HL-60/S4 treated with phorbol 12-myristate 13-acetate at 8.2 ng/mL for 4 days and 3 days (cell line): ENCODE data around the gene AXIN1.
"Not testable (repeated sequence)": the region's sequence is repeated elsewhere in the genome, so short reads cannot be mapped to it uniquely, and the experiment has no call there.

Experiments used
- in situ Hi-C: fragments of 300-500 bp; cut with MboI; formaldehyde crosslinking; loops from 2 replicates; pipeline ENCODE4 v1.15.0; 2022; ENCODE audit warnings: low sequenced_read_pairs

Gene AXIN1

GRCh38 chr16:356741-357140, 4.2 kb upstream of the AXIN1 start:
- in situ Hi-C loops: loop anchor here (10.0 kb wide), 1 partner anchor 132 kb away; the partner anchor contains the start of gene LUC7L

DNA sequence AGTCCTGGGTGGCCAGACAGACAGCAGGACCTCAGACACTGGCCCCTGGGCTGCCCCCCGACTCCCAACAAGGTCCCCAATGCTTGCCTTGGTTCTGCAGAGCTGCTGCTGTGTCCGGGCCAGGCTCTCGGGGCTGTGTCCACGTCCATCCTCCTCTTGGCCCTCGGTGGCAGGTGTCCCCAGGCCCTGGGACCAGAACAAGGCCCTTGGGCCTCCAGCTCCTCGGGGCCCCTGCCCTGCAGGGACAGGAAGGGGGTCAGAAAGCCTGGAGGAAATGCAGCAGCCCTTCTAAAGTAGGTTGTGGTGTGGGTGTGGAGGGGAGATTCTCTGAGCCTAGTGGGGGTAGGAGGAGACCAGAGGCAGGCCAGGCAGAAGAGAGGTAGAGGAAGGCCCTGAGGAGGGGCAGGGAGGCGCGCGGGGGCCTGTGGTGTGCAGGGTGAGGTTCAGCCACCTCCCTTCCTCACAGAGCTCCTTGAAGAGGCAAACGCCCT, 2.5 kb upstream of the AXIN1 start:
- in situ Hi-C loops: loop anchor here (10.0 kb wide), 1 partner anchor 130 kb away; the partner anchor contains the start of gene LUC7L

- in situ Hi-C loops: loop anchor here (10.0 kb wide), 1 partner anchor 130 kb away; the partner anchor contains the start of gene LUC7L
Observed at GRCh38 chr16:354291-354881, 1.9 kb upstream of the AXIN1 start.

GRCh38 chr16:353404-354290, 1.1 kb upstream of the AXIN1 start:
- in situ Hi-C loops: loop anchor here (10.0 kb wide), 1 partner anchor 129 kb away; the partner anchor contains the start of gene LUC7L

DNA sequence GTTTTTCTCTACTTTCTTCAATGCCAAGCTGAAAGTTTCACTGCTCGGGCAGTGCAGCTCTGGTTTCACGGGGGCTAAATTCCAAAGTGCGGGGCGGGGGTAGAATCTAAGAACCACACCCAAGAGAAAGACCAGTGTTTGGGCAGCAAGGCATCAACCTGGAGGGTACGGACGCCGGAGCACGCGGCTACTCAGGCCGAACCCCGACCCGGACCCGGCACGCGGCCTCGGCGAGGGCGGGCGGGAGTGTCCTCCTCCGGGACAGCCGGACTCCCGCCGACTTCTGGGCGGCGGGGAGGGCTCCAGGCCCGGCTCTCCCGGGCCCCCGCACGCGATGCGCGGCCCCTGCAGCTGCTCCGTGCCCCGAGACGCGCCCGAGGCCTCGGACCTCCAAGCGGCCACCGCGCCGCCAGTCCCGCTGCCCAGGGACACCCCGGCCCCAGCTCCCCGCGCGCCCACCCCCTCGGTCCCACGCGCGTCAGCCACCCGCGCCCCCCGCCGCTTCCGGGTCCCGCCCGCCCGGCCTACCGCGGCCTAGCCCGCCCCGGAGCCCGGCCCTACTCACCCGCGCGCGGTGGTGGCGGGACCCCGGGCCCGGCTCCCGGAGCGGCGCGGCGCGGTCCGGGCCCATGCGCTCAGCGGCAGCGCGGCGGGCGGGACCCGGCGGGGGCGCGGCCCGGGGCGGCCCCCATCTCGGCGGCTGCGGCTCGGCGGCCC, 561 bp downstream of the AXIN1 start:
- in situ Hi-C loops: loop anchor here (10.0 kb wide), 1 partner anchor 127 kb away; the partner anchor contains the start of gene LUC7L

DNA sequence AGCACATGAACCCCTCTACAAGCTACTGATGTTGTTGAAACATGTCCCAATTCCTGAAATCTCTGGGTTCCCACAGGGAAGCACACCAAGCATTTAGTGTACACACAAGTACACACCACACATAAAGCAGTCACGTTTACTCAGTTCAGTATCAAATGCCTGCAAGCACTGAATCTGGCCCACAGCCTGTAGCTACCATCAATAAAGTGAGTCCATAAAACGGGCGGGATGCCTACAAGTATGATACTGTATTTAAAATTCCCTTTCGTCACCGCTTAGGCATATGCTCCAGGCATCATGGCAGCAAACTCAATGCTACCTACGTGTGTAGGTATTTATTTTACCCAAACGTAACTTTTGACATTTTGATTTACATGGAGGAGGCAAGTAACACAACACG, 2.3 kb downstream of the AXIN1 start:
- in situ Hi-C loops: loop anchor here (10.0 kb wide), 1 partner anchor 125 kb away; the partner anchor contains the start of gene LUC7L

GRCh38 chr16:349211-349610, 3.3 kb downstream of the AXIN1 start:
- in situ Hi-C loops: no loop called here

DNA sequence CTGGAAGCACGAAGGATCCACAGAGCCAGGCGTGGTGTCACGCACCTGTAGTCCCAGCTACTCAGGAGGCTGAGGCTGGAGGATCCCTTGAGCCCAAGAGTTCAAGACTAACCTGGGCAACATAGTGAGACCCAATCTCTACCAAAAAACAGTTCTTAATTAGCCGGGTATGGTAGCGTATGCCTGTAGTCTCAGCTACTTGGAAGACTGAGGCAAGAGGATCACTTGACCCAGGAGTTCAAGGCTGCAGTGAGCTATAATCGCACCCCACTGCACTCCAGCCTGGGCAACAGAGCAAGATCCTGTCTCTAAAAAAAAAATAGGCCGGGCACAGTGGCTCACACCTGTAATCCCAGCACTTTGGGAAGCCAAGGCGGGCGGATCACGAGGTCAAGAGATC, 4.0 kb downstream of the AXIN1 start:
- in situ Hi-C loops: not testable (repeated sequence)

GRCh38 chr16:347203-347602, 5.3 kb downstream of the AXIN1 start:
- in situ Hi-C loops: no loop called here

- in situ Hi-C loops: no loop called here
Observed at GRCh38 chr16:346587-346986, 5.9 kb downstream of the AXIN1 start.

- in situ Hi-C loops: no loop called here
Observed at GRCh38 chr16:345772-346171, 6.8 kb downstream of the AXIN1 start.

DNA sequence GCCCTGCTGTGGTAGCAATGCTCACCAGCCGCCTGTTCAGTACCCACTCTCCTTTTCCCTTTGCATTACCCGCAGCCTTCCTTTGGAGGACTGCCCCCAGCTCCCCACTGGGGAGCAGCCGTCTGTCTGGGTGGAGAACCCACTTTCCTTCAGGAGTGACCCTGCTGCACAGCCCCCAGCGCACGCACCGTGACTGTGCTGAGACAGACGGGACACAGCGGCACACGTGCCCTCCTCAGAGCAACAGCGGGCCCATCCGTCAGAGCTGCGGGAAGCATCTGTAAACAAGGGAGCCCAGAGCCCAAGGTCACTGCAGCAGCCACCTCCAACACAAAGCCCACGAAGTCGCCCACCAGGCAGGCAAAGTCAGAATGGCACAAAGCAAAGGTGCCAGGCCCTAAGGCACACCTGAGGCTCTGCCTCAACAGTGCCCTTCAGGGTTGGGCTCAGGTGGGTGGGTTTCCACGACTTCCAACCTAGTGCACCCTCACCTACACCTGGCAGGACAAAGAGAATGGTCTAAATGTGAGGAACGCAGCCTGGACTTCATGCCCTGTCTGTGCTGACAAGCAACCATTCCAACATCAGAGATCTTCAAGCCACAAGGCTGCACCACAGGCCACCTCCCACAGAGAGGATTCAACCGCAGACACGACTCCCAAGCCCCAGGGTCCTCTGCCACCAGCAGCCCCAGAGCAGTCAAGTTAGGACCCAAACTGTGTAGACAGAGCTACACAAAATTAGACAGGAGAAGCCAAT, 9.9 kb downstream of the AXIN1 start:
- in situ Hi-C loops: no loop called here

DNA sequence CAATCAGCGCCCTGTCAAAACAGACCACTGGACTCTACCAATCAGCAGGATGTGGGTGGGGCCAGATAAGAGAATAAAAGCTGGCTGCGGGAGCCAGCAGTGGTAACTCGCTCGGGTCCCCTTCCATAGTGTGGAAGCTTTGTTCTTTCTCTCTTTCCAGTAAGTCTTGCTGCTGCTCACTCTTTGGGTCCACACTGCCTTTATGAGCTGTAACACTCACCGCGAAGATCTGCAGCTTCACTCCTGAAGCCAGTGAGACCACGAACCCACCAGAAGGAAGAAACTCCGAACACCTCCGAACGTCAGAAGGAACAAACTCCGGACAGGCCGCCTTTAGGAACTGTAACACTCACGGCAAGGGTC, 10.6 kb downstream of the AXIN1 start:
- in situ Hi-C loops: not testable (repeated sequence)

- in situ Hi-C loops: not testable (repeated sequence)
Observed at GRCh38 chr16:341095-341973, 11.2 kb downstream of the AXIN1 start.

DNA sequence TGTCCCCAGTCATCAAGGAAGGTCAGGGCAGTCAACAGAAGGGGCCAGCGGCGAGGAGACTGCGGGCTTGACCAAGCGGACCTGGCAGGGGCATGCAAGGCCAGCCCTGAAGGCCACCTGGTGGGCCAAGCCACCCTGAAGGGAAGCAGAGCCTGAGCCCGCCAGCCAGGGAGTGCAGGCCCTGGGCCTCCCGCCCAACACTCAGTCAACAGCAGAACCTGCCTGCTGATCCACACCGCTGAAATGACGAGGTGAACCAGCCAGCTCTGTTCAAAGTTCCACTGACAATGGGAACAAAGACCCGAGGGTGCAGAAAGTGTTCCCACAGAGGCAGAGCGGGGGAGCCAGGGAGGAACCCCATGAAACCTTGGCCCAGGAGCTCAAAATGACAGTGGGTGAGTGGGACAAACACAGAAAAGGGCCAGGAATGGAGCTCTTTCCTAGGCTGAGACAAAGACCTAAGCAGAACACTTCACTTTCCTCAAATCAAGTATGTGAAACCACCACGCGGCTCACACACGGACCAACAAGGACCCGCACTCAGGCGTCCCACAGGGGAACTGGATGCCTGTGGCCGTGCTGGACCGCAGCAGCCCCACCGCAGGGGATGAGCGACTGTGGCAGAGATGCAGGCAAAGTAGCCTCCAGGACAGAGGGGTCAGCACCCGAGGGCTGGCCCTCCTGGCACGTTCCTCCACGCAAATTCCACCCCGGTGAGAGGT, 12.0 kb downstream of the AXIN1 start:
- in situ Hi-C loops: no loop called here

DNA sequence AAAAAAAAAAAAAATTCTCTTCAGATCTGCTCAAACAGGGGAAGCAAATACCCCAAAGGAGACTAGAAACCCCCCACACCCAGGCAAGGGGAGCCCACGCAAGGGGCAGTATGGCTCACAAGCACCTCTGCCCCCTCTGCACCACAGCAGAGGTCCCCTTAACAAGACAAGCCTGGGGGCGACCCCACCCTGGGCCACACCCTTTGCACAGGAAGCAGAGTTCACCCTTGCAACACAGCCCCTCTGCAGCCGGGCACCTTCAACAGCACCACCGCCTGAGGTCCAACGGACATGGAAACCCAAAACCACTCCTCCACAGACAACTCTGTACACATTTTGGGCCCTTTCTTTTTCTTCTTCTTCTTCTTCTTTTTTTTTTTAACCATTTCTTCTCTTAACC, 12.8 kb downstream of the AXIN1 start:
- in situ Hi-C loops: no loop called here

DNA sequence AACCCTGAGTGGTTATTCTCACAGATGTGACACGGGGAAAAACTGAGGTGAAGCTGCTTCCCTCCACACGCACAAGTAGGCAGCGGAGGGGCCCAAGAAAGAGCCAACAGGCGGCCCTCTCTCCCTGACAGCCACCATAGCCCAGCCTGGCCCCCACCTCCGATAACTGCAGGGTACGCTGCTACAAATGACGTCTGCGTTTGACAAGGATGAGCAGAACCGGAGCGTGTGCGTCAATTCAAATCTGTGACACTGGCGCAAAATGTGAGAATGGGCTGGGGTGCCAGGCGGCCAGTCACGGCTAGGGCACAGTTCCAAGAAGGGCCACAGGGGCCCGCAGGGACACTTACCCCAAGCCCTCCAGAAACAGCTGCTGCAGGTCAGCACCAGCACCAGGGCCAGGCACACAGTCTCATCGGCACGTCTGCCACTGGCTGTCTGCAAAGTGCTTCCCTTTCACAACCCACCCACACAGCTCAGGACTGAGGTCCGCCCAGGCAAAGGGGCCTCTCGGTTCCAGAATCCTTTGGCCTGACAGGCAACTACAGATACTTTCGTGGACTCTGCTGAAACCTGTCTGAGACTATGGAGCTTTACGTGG, 14.4 kb downstream of the AXIN1 start:
- in situ Hi-C loops: no loop called here

DNA sequence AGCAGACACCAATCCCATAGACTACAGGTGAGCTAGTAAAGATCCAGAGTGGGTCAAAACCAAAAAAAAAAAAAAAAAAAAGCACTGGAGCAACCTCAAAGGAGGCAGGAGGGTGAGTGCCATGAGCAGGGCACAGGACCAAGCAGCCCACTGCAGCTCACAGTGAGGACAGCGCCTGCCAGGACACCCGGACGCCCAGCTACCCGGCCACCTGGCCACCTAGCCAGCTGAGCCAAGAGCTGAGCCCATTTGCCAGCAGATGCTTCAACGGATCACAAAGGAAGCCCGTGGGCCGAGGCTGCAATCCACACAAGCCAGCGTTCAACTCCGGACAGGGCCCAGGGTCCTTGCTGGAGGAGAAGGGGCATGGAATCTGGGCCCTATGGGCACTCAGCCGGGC, 15.1 kb downstream of the AXIN1 start:
- in situ Hi-C loops: no loop called here
